ENCODE measurements around the gene HTRA1.

HTRA1 gene

GRCh38 chr10:122473116-122473515 is 11.8 kb downstream of the HTRA1 start:
- Histone ChIP-seq H3K9me3 (ENCODE audit: control extremely low read depth in 1 of 5, control insufficient read depth in 4 of 5, insufficient read depth in 2 of 5, low read depth in 1 of 5, low read length in 4 of 5) (no peaks in the 10 kb centered on the region), H3K27me3 (replicated peaks in 2 of 5; ENCODE audit: control insufficient read depth in 4 of 5, insufficient read depth in 5 of 5, low read length in 4 of 5) (peaks cover 3 to 73% (median 20%) of the 10 kb centered on the region in 5 experiments), H3K4me1 (ENCODE audit: control extremely low read depth in 1 of 4, control insufficient read depth in 4 of 4, insufficient read depth in 4 of 4, low read length in 3 of 4) (peaks cover 0 to 8% (median 0%) of the 10 kb centered on the region in 4 experiments), H3K36me3 (ENCODE audit: control insufficient read depth in 4 of 4, insufficient read depth in 4 of 4, low read length in 3 of 4) (no peaks in the 10 kb centered on the region), H3K4me3 (ENCODE audit: control insufficient read depth in 1 of 7, extremely low read depth in 1 of 7, insufficient read depth in 4 of 7, low read depth in 2 of 7, low read length in 6 of 7) (no peak overlapping the region), H3K27ac (ENCODE audit: insufficient read depth in 1 of 2, low read depth in 1 of 2, low read length in 2 of 2, poor library complexity in 1 of 2, severe bottlenecking in 2 of 2) (no peak overlapping the region)
- ChIA-PET POLR2A (no interaction called here), CTCF (interaction anchor here (1.1 to 1.3 kb wide), 3 partner anchors 90 to 176 kb away, joined by 3 to 4 read pairs (median 3); no protein-coding TSS in a partner anchor)
- no peak for DNase-seq
- WGBS (ENCODE audit: insufficient coverage): 91% methylated on average over 5 of the region's 8 CpGs

GRCh38 chr10:122474131-122474818 is 12.9 kb downstream of the HTRA1 start:
- Histone ChIP-seq H3K36me3 (ENCODE audit: control insufficient read depth in 4 of 4, insufficient read depth in 4 of 4, low read length in 3 of 4) (no peaks in the 10 kb centered on the region), H3K27ac (ENCODE audit: insufficient read depth in 1 of 2, low read depth in 1 of 2, low read length in 2 of 2, poor library complexity in 1 of 2, severe bottlenecking in 2 of 2) (no peak overlapping the region), H3K9me3 (ENCODE audit: control extremely low read depth in 1 of 5, control insufficient read depth in 4 of 5, insufficient read depth in 2 of 5, low read depth in 1 of 5, low read length in 4 of 5) (no peaks in the 10 kb centered on the region), H3K27me3 (replicated peaks in 2 of 5; ENCODE audit: control insufficient read depth in 4 of 5, insufficient read depth in 5 of 5, low read length in 4 of 5) (peaks cover 3 to 62% (median 23%) of the 10 kb centered on the region in 5 experiments), H3K4me3 (ENCODE audit: control insufficient read depth in 1 of 7, extremely low read depth in 1 of 7, insufficient read depth in 4 of 7, low read depth in 2 of 7, low read length in 6 of 7) (peak overlapping the region in 1 of 7 experiments; percentile 28), H3K4me1 (ENCODE audit: control extremely low read depth in 1 of 4, control insufficient read depth in 4 of 4, insufficient read depth in 4 of 4, low read length in 3 of 4) (peaks cover 0 to 8% (median 0%) of the 10 kb centered on the region in 4 experiments)
- under 1% methylated on average over 13 of the region's 15 CpGs for WGBS (ENCODE audit: insufficient coverage)
- POLR2A ChIA-PET: no interaction called here
- CTCF ChIA-PET: interaction anchor here (1.2 kb wide), 1 partner anchor 175 kb away, joined by 4 read pairs; no protein-coding TSS in a partner anchor
- DNase-seq: peak; percentile 30 to 75 (median 56)

GRCh38 chr10:122475100-122475499 is 13.7 kb downstream of the HTRA1 start:
- no peak for DNase-seq
- Histone ChIP-seq H3K9me3 (ENCODE audit: control extremely low read depth in 1 of 5, control insufficient read depth in 4 of 5, insufficient read depth in 2 of 5, low read depth in 1 of 5, low read length in 4 of 5) (no peaks in the 10 kb centered on the region), H3K27ac (ENCODE audit: insufficient read depth in 1 of 2, low read depth in 1 of 2, low read length in 2 of 2, poor library complexity in 1 of 2, severe bottlenecking in 2 of 2) (no peak overlapping the region), H3K4me3 (ENCODE audit: control insufficient read depth in 1 of 7, extremely low read depth in 1 of 7, insufficient read depth in 4 of 7, low read depth in 2 of 7, low read length in 6 of 7) (no peak overlapping the region), H3K36me3 (ENCODE audit: control insufficient read depth in 4 of 4, insufficient read depth in 4 of 4, low read length in 3 of 4) (no peaks in the 10 kb centered on the region), H3K4me1 (ENCODE audit: control extremely low read depth in 1 of 4, control insufficient read depth in 4 of 4, insufficient read depth in 4 of 4, low read length in 3 of 4) (peaks cover 0 to 8% (median 0%) of the 10 kb centered on the region in 4 experiments), H3K27me3 (replicated peaks in 2 of 5; ENCODE audit: control insufficient read depth in 4 of 5, insufficient read depth in 5 of 5, low read length in 4 of 5) (peaks cover 3 to 60% (median 23%) of the 10 kb centered on the region in 5 experiments)
- POLR2A ChIA-PET: no interaction called here
- WGBS (ENCODE audit: insufficient coverage): 76% methylated on average over 8 of the region's 12 CpGs
- CTCF ChIA-PET: no interaction called here

GRCh38 chr10:122475591-122476332 is 14.4 kb downstream of the HTRA1 start:
- Histone ChIP-seq H3K27me3 (replicated peaks in 2 of 5; ENCODE audit: control insufficient read depth in 4 of 5, insufficient read depth in 5 of 5, low read length in 4 of 5) (peaks cover 3 to 54% (median 22%) of the 10 kb centered on the region in 5 experiments), H3K9me3 (ENCODE audit: control extremely low read depth in 1 of 5, control insufficient read depth in 4 of 5, insufficient read depth in 2 of 5, low read depth in 1 of 5, low read length in 4 of 5) (no peaks in the 10 kb centered on the region), H3K36me3 (ENCODE audit: control insufficient read depth in 4 of 4, insufficient read depth in 4 of 4, low read length in 3 of 4) (no peaks in the 10 kb centered on the region), H3K27ac (ENCODE audit: insufficient read depth in 1 of 2, low read depth in 1 of 2, low read length in 2 of 2, poor library complexity in 1 of 2, severe bottlenecking in 2 of 2) (no peak overlapping the region), H3K4me1 (ENCODE audit: control extremely low read depth in 1 of 4, control insufficient read depth in 4 of 4, insufficient read depth in 4 of 4, low read length in 3 of 4) (peaks cover 0 to 8% (median 0%) of the 10 kb centered on the region in 4 experiments), H3K4me3 (ENCODE audit: control insufficient read depth in 1 of 7, extremely low read depth in 1 of 7, insufficient read depth in 4 of 7, low read depth in 2 of 7, low read length in 6 of 7) (no peak overlapping the region)
- WGBS (ENCODE audit: insufficient coverage): 91% methylated on average over 13 of the region's 16 CpGs
- no peak for DNase-seq
- ChIA-PET CTCF (interaction anchor here (0.6 kb wide), 1 partner anchor 22 kb away, joined by 3 read pairs; no protein-coding TSS in a partner anchor), POLR2A (no interaction called here)

GRCh38 chr10:122476333-122476695 is 15.0 kb downstream of the HTRA1 start:
- H3K4me3 ChIP-seq (ENCODE audit: control insufficient read depth in 1 of 7, extremely low read depth in 1 of 7, insufficient read depth in 4 of 7, low read depth in 2 of 7, low read length in 6 of 7): no peak overlapping the region
- H3K9me3 ChIP-seq (ENCODE audit: control extremely low read depth in 1 of 5, control insufficient read depth in 4 of 5, insufficient read depth in 2 of 5, low read depth in 1 of 5, low read length in 4 of 5): peaks cover 0 to under 1% (median 0%) of the 10 kb centered on the region in 5 experiments
- 94% methylated on average over 3 of the region's 6 CpGs for WGBS (ENCODE audit: insufficient coverage)
- ChIA-PET CTCF (interaction anchor here (0.6 kb wide), 1 partner anchor 23 kb away, joined by 3 read pairs; no protein-coding TSS in a partner anchor), POLR2A (no interaction called here)
- no peaks in the 10 kb centered on the region for H3K36me3 ChIP-seq (ENCODE audit: control insufficient read depth in 4 of 4, insufficient read depth in 4 of 4, low read length in 3 of 4)
- peaks cover 0 to 8% (median 0%) of the 10 kb centered on the region in 4 experiments for H3K4me1 ChIP-seq (ENCODE audit: control extremely low read depth in 1 of 4, control insufficient read depth in 4 of 4, insufficient read depth in 4 of 4, low read length in 3 of 4)
- peaks cover 3 to 50% (median 20%) of the 10 kb centered on the region in 5 experiments for H3K27me3 ChIP-seq (replicated peaks in 2 of 5; ENCODE audit: control insufficient read depth in 4 of 5, insufficient read depth in 5 of 5, low read length in 4 of 5)
- DNase-seq: no peak
- no peak overlapping the region for H3K27ac ChIP-seq (ENCODE audit: insufficient read depth in 1 of 2, low read depth in 1 of 2, low read length in 2 of 2, poor library complexity in 1 of 2, severe bottlenecking in 2 of 2)

GRCh38 chr10:122477436-122477835 is 16.1 kb downstream of the HTRA1 start:
- CTCF ChIA-PET: no interaction called here
- WGBS (ENCODE audit: insufficient coverage): 93% methylated on average over 5 of the region's 5 CpGs
- H3K4me1 ChIP-seq (ENCODE audit: control extremely low read depth in 1 of 4, control insufficient read depth in 4 of 4, insufficient read depth in 4 of 4, low read length in 3 of 4): peaks cover 0 to 8% (median 0%) of the 10 kb centered on the region in 4 experiments
- POLR2A ChIA-PET: no interaction called here
- no peak overlapping the region for H3K27ac ChIP-seq (ENCODE audit: insufficient read depth in 1 of 2, low read depth in 1 of 2, low read length in 2 of 2, poor library complexity in 1 of 2, severe bottlenecking in 2 of 2)
- H3K9me3 ChIP-seq (ENCODE audit: control extremely low read depth in 1 of 5, control insufficient read depth in 4 of 5, insufficient read depth in 2 of 5, low read depth in 1 of 5, low read length in 4 of 5): peaks cover 0 to 3% (median 0%) of the 10 kb centered on the region in 5 experiments
- no peak overlapping the region for H3K4me3 ChIP-seq (ENCODE audit: control insufficient read depth in 1 of 7, extremely low read depth in 1 of 7, insufficient read depth in 4 of 7, low read depth in 2 of 7, low read length in 6 of 7)
- no peaks in the 10 kb centered on the region for H3K36me3 ChIP-seq (ENCODE audit: control insufficient read depth in 4 of 4, insufficient read depth in 4 of 4, low read length in 3 of 4)
- peaks cover 3 to 51% (median 20%) of the 10 kb centered on the region in 5 experiments for H3K27me3 ChIP-seq (replicated peaks in 2 of 5; ENCODE audit: control insufficient read depth in 4 of 5, insufficient read depth in 5 of 5, low read length in 4 of 5)
- DNase-seq: no peak

GRCh38 chr10:122478971-122479370 is 17.6 kb downstream of the HTRA1 start:
- POLR2A ChIA-PET: no interaction called here

More at GRCh38 chr10:122478971-122479370, 17.6 kb downstream of the HTRA1 start:
- Histone ChIP-seq H3K4me1 (ENCODE audit: control extremely low read depth in 1 of 4, control insufficient read depth in 4 of 4, insufficient read depth in 4 of 4, low read length in 3 of 4) (peaks cover 0 to 7% (median 0%) of the 10 kb centered on the region in 4 experiments), H3K36me3 (ENCODE audit: control insufficient read depth in 4 of 4, insufficient read depth in 4 of 4, low read length in 3 of 4) (no peaks in the 10 kb centered on the region), H3K9me3 (ENCODE audit: control extremely low read depth in 1 of 5, control insufficient read depth in 4 of 5, insufficient read depth in 2 of 5, low read depth in 1 of 5, low read length in 4 of 5) (peaks cover 0 to 3% (median 0%) of the 10 kb centered on the region in 5 experiments), H3K4me3 (ENCODE audit: control insufficient read depth in 1 of 7, extremely low read depth in 1 of 7, insufficient read depth in 4 of 7, low read depth in 2 of 7, low read length in 6 of 7) (no peak overlapping the region), H3K27me3 (replicated peaks in 2 of 5; ENCODE audit: control insufficient read depth in 4 of 5, insufficient read depth in 5 of 5, low read length in 4 of 5) (peaks cover 0 to 38% (median 15%) of the 10 kb centered on the region in 5 experiments), H3K27ac (ENCODE audit: insufficient read depth in 1 of 2, low read depth in 1 of 2, low read length in 2 of 2, poor library complexity in 1 of 2, severe bottlenecking in 2 of 2) (no peak overlapping the region)
- CTCF ChIA-PET: no interaction called here
- DNase-seq: no peak
- WGBS (ENCODE audit: insufficient coverage): 100% methylated on average over 1 of the region's 7 CpGs
